Breast epithelium (tissue), 4 donors: ENCODE measurements around the gene AHSP. TPM values are rescaled to one million over a fixed set of nuclear protein-coding genes. Genes with fewer than 3 reads are reported as not detected.
"Not testable (repeated sequence)": the region's sequence is repeated elsewhere in the genome, so short reads cannot be mapped to it uniquely, and the experiment has no call there.

Experiments
- DNase-seq, 2 donors: peaks; one replicate each; pipeline ENCODE4 v3.0.0-alpha.2; 2019; ENCODE audit warnings: low spot score in 2 of 2
- H3K27ac ChIP-seq, 2 donors: fragments of 200-600 bp; sonication (generic) in 1 of 2; one replicate each; pipeline ENCODE4 v1.5.1; 2016 to 2019; ENCODE audit warnings: mild to moderate bottlenecking in 1 of 2
- H3K27me3 ChIP-seq, 2 donors: fragments of 200-600 bp; sonication (generic) in 1 of 2; one replicate each; pipeline versions ENCODE4 v1.5.1 to v1.6.0; 2017 to 2019; ENCODE audit warnings: control low read depth in 1 of 2, mild to moderate bottlenecking in 1 of 2
- H3K36me3 ChIP-seq: fragments of 200-600 bp; one replicate; pipeline ENCODE4 v1.5.1; 2019
- H3K4me1 ChIP-seq, 2 donors: fragments of 200-600 bp; sonication (generic); one replicate each; pipeline ENCODE4 v1.5.1; 2016 to 2019; ENCODE audit warnings: control low read depth in 1 of 2
- H3K4me3 ChIP-seq, 3 donors: fragments of 200-600 bp; sonication (generic); 1 replicate in 2 of 3; 2 replicates in 1 of 3; pipeline ENCODE4 v1.5.1; 2016 to 2019; ENCODE audit warnings: mild to moderate bottlenecking in 3 of 3, moderate library complexity in 2 of 3
- H3K9me3 ChIP-seq, 2 donors: fragments of 200-600 bp; sonication (generic) in 1 of 2; one replicate each; pipeline ENCODE4 v1.5.1; 2016 to 2019; ENCODE audit warnings: control low read depth in 1 of 2
- POLR2A ChIP-seq: fragments of 450-650 bp; IDR thresholded peaks from one replicate; pipeline ENCODE4 v1.6.1; 2016; ENCODE audit warnings: antibody characterized with exemption, mild to moderate bottlenecking, moderate library complexity
- POLR2AphosphoS5 ChIP-seq, 3 donors: sonication (generic); formaldehyde crosslinking; IDR thresholded peaks; one replicate each; pipeline ENCODE4 v1.6.1; 2017; ENCODE audit warnings: antibody characterized with exemption in 3 of 3
- intact Hi-C: fragments of 100-400 bp; cut with DNase I; formaldehyde crosslinking; loops from one replicate; pipeline ENCODE4 v1.15.1; 2023; ENCODE audit warnings: low total_unique reads
- total RNA-seq, 3 donors: library from RNA; depleted of rRNA; stranded (reverse); fragments of >200 nt; gene quantifications; one replicate each; pipeline ENCODE4 v1.1.0, GENCODE V29; 2016
- TF ChIP-seq, protein P1 (sequence below), 3 donors: fragments of 450-650 bp; IDR thresholded peaks; one replicate each; pipeline ENCODE4 v1.5.1; 2016 to 2017; ENCODE audit warnings: antibody characterized with exemption in 3 of 3, mild to moderate bottlenecking in 3 of 3, moderate library complexity in 3 of 3

AHSP gene, protein sequence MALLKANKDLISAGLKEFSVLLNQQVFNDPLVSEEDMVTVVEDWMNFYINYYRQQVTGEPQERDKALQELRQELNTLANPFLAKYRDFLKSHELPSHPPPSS
- not detected for total RNA-seq

DNA sequence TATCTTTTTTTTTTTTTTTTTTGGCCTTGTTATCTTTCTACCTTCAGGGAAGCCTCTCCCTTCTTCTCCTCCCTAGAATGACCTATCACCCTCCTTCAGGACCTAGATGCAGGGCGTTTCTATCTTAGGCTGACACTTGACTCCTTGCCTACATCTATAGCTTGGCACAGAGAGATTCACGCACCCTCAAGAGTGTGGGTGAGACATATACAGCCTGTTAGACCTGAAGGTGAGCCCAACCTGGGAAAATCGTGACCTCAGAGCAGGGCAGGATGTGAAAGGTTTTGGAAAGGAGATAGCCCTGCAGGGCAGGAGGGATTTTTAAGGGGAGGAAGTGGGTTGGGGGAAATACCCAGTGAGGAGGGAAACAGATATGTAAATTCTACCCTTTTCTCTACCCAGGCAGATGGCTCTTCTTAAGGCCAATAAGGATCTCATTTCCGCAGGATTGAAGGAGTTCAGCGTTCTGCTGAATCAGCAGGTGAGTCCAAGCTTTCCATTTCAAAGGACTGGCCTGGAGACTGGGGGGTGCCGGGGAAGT is at the start of gene AHSP:
Gene AHSP (plus strand): TSS at position 167 of the 541 bp plus-strand sequence. CDS start 240 bp downstream, at position 407.
- H3K27ac ChIP-seq = no peak within 1 kb of the TSS
- TF ChIP-seq, protein P1, sequence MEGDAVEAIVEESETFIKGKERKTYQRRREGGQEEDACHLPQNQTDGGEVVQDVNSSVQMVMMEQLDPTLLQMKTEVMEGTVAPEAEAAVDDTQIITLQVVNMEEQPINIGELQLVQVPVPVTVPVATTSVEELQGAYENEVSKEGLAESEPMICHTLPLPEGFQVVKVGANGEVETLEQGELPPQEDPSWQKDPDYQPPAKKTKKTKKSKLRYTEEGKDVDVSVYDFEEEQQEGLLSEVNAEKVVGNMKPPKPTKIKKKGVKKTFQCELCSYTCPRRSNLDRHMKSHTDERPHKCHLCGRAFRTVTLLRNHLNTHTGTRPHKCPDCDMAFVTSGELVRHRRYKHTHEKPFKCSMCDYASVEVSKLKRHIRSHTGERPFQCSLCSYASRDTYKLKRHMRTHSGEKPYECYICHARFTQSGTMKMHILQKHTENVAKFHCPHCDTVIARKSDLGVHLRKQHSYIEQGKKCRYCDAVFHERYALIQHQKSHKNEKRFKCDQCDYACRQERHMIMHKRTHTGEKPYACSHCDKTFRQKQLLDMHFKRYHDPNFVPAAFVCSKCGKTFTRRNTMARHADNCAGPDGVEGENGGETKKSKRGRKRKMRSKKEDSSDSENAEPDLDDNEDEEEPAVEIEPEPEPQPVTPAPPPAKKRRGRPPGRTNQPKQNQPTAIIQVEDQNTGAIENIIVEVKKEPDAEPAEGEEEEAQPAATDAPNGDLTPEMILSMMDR (IDR thresholded peaks at IDR 0.05) = no peak
- intact Hi-C loops = no loop called here
- H3K27me3 ChIP-seq = peaks cover 0 to 20% of the 10 kb centered on the region in 2 donors
- peaks cover 0 to 3% of the 10 kb centered on the region in 2 donors for H3K4me1 ChIP-seq
- no peak for DNase-seq
- H3K9me3 ChIP-seq = no peaks in the 10 kb centered on the region
- H3K36me3 ChIP-seq = no peaks in the 10 kb centered on the region
- peak within 1 kb of the TSS in 2 of 3 donors; percentile 50 to 68 for H3K4me3 ChIP-seq

DNA sequence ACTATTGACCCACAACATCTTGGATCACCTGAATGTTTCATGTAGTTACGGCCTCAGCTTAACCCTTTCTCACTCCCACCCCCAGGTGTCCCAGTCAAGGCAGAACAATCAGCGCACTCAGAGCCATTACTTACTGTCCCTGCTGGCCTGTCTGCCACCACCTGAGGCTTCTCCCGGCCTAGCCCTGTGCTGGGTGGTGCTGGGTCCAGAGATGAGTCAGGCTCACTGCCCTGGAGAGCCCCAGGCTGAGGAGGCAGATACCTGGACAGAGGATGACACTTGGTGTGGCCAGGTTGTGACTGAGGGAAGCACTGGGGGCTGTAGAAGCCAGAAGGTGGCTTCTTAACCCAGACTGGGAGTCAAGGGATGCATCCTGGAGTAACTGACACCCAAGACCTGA is 48.7 kb upstream of the AHSP start:
- DNase-seq = no peak
- peak overlapping the region in 1 of 2 donors; percentile 7 for H3K27ac ChIP-seq
- H3K27me3 ChIP-seq = no peaks in the 10 kb centered on the region
- H3K4me1 ChIP-seq = no peaks in the 10 kb centered on the region
- H3K9me3 ChIP-seq = no peaks in the 10 kb centered on the region
- no peaks in the 10 kb centered on the region for H3K36me3 ChIP-seq
- H3K4me3 ChIP-seq = no peak overlapping the region
- intact Hi-C loops = no loop called here
- TF ChIP-seq, protein P1 (IDR thresholded peaks at IDR 0.05) = no peak
- TF ChIP-seq POLR2A (no peak), POLR2AphosphoS5 (IDR thresholded peaks at IDR 0.05) (no peak)

DNA sequence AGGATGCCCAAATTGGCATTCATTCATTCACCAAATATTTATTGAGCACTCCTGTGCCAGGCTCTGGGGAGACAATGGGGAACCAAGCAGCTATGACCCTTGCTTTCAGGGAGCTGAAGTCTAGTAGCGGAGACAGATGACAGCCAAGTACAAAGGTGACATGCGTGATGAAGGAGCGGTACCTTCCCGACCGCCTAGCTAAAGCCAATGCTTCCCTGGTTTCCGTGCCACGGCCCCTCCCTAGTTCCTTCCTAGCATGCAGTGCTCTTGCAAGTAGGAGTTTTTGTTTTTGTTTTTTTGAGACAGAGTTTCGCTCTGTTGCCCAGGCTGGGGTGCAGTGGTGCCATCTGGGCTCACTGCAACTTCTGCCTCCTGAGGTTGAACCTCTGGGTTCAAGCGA is 47.9 kb upstream of the AHSP start:
- no peak overlapping the region for H3K27ac ChIP-seq
- H3K27me3 ChIP-seq = no peaks in the 10 kb centered on the region
- no peaks in the 10 kb centered on the region for H3K9me3 ChIP-seq
- TF ChIP-seq POLR2A = no peak
- TF ChIP-seq, protein P1 (IDR thresholded peaks at IDR 0.05) = no peak
- no peak for TF ChIP-seq POLR2AphosphoS5 (IDR thresholded peaks at IDR 0.05)
- intact Hi-C loops = no loop called here
- H3K36me3 ChIP-seq = no peaks in the 10 kb centered on the region
- DNase-seq = no peak
- no peak overlapping the region for H3K4me3 ChIP-seq
- no peaks in the 10 kb centered on the region for H3K4me1 ChIP-seq

DNA sequence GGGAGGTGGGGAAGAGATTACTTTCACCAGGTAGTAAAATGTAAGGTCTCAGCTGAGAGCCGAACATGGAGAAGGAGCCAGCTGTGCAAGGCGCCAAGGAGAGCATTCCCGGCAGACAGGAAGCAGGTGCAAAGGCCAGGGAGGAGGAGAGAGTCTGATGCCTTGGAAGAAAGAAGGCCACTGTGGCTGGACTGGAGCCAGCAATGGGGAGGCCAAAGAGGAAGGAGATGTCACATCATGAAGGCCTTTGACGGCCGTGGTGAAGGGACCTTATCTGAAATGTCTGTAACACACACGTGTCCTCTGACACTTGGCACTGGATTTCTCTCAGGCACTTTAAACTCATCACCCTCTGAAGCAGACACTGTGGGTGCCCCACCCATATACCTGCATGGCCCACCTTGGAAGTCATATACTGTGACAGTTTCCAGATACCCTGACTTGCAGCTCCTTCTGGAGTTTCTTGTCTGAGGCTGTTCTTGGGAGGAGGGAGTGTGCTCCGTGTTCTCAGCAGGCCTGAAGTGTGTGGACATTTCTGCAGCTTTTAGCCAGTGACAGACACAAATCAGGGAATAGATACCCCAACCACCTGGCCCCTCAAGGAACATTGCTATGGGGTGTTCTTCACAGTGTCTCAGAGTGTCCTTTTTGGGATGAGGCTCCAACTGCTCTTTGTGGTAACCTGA is 46.7 kb upstream of the AHSP start:
- no peak for DNase-seq
- TF ChIP-seq POLR2AphosphoS5 (IDR thresholded peaks at IDR 0.05) (no peak), POLR2A (no peak)
- TF ChIP-seq, protein P1 (IDR thresholded peaks at IDR 0.05) = no peak
- no peak overlapping the region for H3K4me3 ChIP-seq
- no peaks in the 10 kb centered on the region for H3K36me3 ChIP-seq
- no peak overlapping the region for H3K27ac ChIP-seq
- no peaks in the 10 kb centered on the region for H3K4me1 ChIP-seq
- intact Hi-C loops = no loop called here
- peaks cover 0 to 2% of the 10 kb centered on the region in 2 donors for H3K27me3 ChIP-seq
- H3K9me3 ChIP-seq = no peaks in the 10 kb centered on the region

DNA sequence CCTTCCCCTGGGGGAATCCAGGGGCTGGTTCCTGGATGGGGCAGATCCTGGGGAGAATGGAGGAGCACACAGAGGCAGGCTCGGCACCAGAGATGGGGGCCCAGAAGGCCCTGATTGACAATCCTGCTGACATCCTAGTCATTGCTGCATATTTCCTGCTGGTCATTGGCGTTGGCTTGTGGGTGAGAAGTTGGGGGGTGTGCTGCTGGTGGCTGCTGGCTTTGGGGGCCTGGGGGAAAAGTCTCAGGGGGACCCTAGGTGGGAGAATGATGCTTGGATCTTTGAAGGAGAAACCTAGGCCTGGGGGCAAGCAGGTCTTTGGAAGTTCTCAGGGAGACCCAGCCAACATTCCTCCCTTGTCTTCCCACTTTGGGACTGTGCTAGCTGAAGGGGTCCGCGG is 44.6 kb upstream of the AHSP start, which contains the start of gene SLC5A2:
Gene SLC5A2 (plus strand): TSS at position 43 of the 400 bp plus-strand sequence. CDS start 14 bp downstream, at position 57.
- Histone ChIP-seq H3K36me3 (no peaks in the 10 kb centered on the region), H3K27me3 (peaks cover 0 to 3% of the 10 kb centered on the region in 2 donors), H3K4me3 (no peak within 1 kb of the TSS), H3K9me3 (no peaks in the 10 kb centered on the region), H3K27ac (no peak within 1 kb of the TSS), H3K4me1 (no peaks in the 10 kb centered on the region)
- TF ChIP-seq, protein P1 (IDR thresholded peaks at IDR 0.05) = no peak
- TF ChIP-seq POLR2AphosphoS5 (IDR thresholded peaks at IDR 0.05) (no peak), POLR2A (no peak)
- intact Hi-C loops = no loop called here
- DNase-seq = no peak

DNA sequence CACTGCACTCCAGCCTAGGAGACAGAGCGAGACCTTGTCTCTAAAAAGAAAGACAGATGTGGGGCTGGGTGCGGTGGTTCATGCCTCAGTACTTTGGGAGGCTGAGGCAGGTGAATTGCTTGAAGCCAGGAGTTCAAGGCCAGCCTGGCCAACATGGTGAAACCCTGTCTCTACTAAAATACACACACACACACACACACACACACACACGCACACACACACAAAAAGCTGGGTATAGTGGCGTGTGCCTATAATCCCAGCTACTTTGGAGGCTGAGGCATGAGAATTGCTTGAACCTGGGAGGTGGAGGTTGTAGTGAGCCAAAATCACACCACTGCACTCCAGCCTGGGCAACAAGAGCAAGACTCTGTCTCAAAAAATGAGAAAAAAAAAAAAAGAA is 43.7 kb upstream of the AHSP start:
- H3K27ac ChIP-seq, H3K4me1 ChIP-seq, H3K36me3 ChIP-seq, DNase-seq, H3K27me3 ChIP-seq, intact Hi-C loops, H3K4me3 ChIP-seq, H3K9me3 ChIP-seq: not testable (repeated sequence)
